Measurements from ENCODE around the gene NRG4. TPM values are rescaled to one million over a fixed set of nuclear protein-coding genes. Genes with fewer than 3 reads are reported as not detected.
"Not testable (repeated sequence)": the region's sequence is repeated elsewhere in the genome, so short reads cannot be mapped to it uniquely, and the experiment has no call there.

The NRG4 gene
- total RNA-seq, 2 donors from 2014 or later: 4.0 to 6.8 TPM

GRCh38 chr15:75943246-75943645 lies 69.0 kb downstream of the NRG4 start:
- DNase-seq (no peak), ATAC-seq (no peak)
- intact Hi-C loops (cut with DNase I, micrococcal nuclease): no loop called here

- no peak for ATAC-seq
- intact Hi-C loops (cut with DNase I, micrococcal nuclease): no loop called here
These were observed 69.8 kb downstream of the NRG4 start for GRCh38 chr15:75942464-75942863.

GRCh38 chr15:75930866-75931265 lies 81.4 kb downstream of the NRG4 start:
- intact Hi-C loops (cut with DNase I, micrococcal nuclease): no loop called here
- no peak for DNase-seq
- no peak for ATAC-seq

More at GRCh38 chr15:75942464-75942863, 69.8 kb downstream of the NRG4 start:
- no peak for DNase-seq

GRCh38 chr15:75929799-75930565 lies 82.2 kb downstream of the NRG4 start:
- ATAC-seq: no peak
- intact Hi-C loops (cut with DNase I, micrococcal nuclease): no loop called here
- no peak for DNase-seq

- DNase-seq: peak in 1 of 2 donors; percentile 46
- intact Hi-C loops (cut with DNase I, micrococcal nuclease): no loop called here
- ATAC-seq: peak; percentile 76
These were observed 83.3 kb downstream of the NRG4 start for GRCh38 chr15:75928680-75929608.

GRCh38 chr15:75927601-75928000 lies 84.6 kb downstream of the NRG4 start:
- ATAC-seq (no peak), DNase-seq (no peak)
- intact Hi-C loops (cut with DNase I, micrococcal nuclease): no loop called here

GRCh38 chr15:75926931-75927330 lies 85.3 kb downstream of the NRG4 start:
- ATAC-seq (no peak), DNase-seq (no peak)
- intact Hi-C loops (cut with DNase I, micrococcal nuclease): no loop called here

GRCh38 chr15:75925440-75925839 lies 86.8 kb downstream of the NRG4 start:
- no peak for DNase-seq
- intact Hi-C loops (cut with DNase I, micrococcal nuclease): no loop called here
- ATAC-seq: no peak

- ATAC-seq (no peak), DNase-seq (no peak)
- intact Hi-C loops (cut with DNase I, micrococcal nuclease): no loop called here
These were observed 87.6 kb downstream of the NRG4 start for GRCh38 chr15:75924576-75924975.

GRCh38 chr15:75923756-75924155 lies 88.5 kb downstream of the NRG4 start:
- ATAC-seq (no peak), DNase-seq (no peak)
- intact Hi-C loops (cut with DNase I, micrococcal nuclease): no loop called here

GRCh38 chr15:75921732-75922703 lies 90.2 kb downstream of the NRG4 start:
- intact Hi-C loops (cut with DNase I, micrococcal nuclease): no loop called here
- peak; percentile 91 for ATAC-seq
- DNase-seq: peak; percentile 67 to 69

GRCh38 chr15:75920079-75920478 lies 92.1 kb downstream of the NRG4 start:
- no peak for ATAC-seq
- intact Hi-C loops (cut with DNase I, micrococcal nuclease): no loop called here
- DNase-seq: no peak

GRCh38 chr15:75918135-75918534 lies 94.1 kb downstream of the NRG4 start:
- intact Hi-C loops (cut with DNase I, micrococcal nuclease): no loop called here
- DNase-seq: no peak
- no peak for ATAC-seq

GRCh38 chr15:75916978-75917377 lies 95.2 kb downstream of the NRG4 start:
- intact Hi-C loops (cut with DNase I, micrococcal nuclease): no loop called here
- DNase-seq (no peak), ATAC-seq (no peak)

GRCh38 chr15:75910355-75910754 lies 101.9 kb downstream of the NRG4 start:
- DNase-seq; intact Hi-C loops (cut with DNase I, micrococcal nuclease); ATAC-seq: not testable (repeated sequence)

- intact Hi-C loops (cut with DNase I, micrococcal nuclease): no loop called here
- DNase-seq: no peak
- ATAC-seq: no peak
These were observed 107.0 kb downstream of the NRG4 start for GRCh38 chr15:75905231-75905630.

- DNase-seq (peak; percentile 91 to 95), ATAC-seq (peak; percentile 97)
- intact Hi-C loops (cut with DNase I, micrococcal nuclease): no loop called here
These were observed 108.6 kb downstream of the NRG4 start, which contains the start of gene FBXO22 for GRCh38 chr15:75903331-75904239. TSS of gene FBXO22 (plus strand) at chr15:75903878. CDS start at chr15:75903964, 86 bp downstream.

GRCh38 chr15:75902129-75902557 lies 110.1 kb downstream of the NRG4 start:
- ATAC-seq: no peak

More at GRCh38 chr15:75902129-75902557, 110.1 kb downstream of the NRG4 start:
- no peak for DNase-seq
- intact Hi-C loops (cut with DNase I, micrococcal nuclease): no loop called here

Measured in left colon (tissue), 2 donors.